ENCODE results near the gene STK32A. TPM values are rescaled to one million over a fixed set of nuclear protein-coding genes. Genes with fewer than 3 reads are reported as not detected.

Gene STK32A
- total RNA-seq, 4 donors from 2014 or later, result 9.6 to 35.2 (median 14.8) TPM

DNA sequence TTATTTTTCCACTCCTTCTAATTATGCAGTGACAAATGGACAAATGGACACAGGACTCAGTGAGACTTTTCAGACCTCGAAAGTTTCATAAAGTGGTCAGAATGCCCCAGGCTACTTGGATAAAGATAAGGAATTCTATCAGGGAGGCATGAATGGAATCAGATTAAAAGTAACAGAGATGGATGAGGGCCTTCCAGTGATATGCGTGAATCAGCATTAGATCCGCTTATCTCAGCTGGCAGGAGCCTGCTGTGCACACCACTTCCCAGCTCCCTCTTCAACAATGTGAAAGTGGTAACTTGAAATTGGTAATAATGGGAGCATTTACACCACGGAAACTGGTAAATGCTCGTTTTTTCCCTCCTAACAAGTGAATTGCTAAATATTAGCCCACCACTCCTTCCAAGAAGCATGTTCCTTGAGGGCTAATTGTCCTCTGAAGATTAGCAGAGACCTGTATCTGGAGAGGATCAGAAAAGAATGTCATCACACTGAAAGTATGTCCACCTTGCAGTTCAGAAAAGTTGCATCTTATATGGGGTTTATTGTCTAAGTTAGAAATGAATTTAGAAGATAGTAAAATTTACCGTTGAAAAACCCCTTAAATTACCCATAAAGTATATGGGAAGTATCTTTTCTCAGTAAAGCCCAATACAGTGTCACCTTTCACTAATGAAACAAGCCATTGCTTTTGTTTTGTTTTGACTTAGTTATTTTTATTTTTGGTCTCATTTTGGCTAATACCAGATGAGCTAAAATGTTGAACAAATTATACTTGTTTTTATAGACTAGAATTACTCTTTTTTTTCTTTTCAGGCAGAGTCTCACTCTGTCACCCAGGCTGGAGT is 149.7 kb downstream of the STK32A start:
- Histone ChIP-seq H3K27ac (no peak overlapping the region), H3K4me1 (no peaks in the 10 kb centered on the region), H3K4me3 (no peak overlapping the region), H3K9me3 (no peaks in the 10 kb centered on the region), H3K27me3 (no peaks in the 10 kb centered on the region), H3K36me3 (no peaks in the 10 kb centered on the region)
- WGBS, 2 donors, result 66 to 72% methylated on average over 6 of the region's 6 CpGs
- TF ChIP-seq, protein P1, sequence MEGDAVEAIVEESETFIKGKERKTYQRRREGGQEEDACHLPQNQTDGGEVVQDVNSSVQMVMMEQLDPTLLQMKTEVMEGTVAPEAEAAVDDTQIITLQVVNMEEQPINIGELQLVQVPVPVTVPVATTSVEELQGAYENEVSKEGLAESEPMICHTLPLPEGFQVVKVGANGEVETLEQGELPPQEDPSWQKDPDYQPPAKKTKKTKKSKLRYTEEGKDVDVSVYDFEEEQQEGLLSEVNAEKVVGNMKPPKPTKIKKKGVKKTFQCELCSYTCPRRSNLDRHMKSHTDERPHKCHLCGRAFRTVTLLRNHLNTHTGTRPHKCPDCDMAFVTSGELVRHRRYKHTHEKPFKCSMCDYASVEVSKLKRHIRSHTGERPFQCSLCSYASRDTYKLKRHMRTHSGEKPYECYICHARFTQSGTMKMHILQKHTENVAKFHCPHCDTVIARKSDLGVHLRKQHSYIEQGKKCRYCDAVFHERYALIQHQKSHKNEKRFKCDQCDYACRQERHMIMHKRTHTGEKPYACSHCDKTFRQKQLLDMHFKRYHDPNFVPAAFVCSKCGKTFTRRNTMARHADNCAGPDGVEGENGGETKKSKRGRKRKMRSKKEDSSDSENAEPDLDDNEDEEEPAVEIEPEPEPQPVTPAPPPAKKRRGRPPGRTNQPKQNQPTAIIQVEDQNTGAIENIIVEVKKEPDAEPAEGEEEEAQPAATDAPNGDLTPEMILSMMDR (IDR thresholded peaks at IDR 0.05), result no peak
- TF ChIP-seq POLR2A (IDR thresholded peaks at IDR 0.05) (no peak), EP300 (IDR thresholded peaks at IDR 0.05) (no peak)
- DNase-seq (ENCODE audit: low spot score in 2 of 2), result no peak

DNA sequence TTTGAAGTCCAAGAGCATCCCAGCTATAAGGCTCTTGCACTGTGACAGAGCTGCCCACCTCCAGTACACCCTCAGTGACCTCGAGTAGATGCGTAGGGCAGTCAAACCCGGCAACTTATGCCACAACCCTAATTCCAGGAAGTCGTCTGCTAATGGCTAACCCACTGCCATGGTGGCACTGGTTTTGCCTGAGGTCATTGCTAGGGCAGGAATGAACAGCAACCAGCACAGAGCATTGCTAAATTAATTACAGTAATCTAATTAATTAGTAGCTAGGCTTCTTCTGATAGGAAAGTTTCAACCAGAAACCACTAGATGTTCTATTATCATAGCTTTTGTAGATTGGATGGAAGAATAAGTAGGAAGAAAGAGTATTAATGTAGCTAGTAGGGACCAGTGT is 152.3 kb downstream of the STK32A start:
- 71 to 74% methylated on average over 4 of the region's 4 CpGs for WGBS, 2 donors
- Histone ChIP-seq H3K9me3 (no peaks in the 10 kb centered on the region), H3K4me1 (peaks cover 0 to 4% (median 0%) of the 10 kb centered on the region in 4 donors), H3K27me3 (no peaks in the 10 kb centered on the region), H3K36me3 (no peaks in the 10 kb centered on the region), H3K27ac (no peak overlapping the region), H3K4me3 (no peak overlapping the region)
- no peak for DNase-seq (ENCODE audit: low spot score in 2 of 2)
- TF ChIP-seq, protein P1 (IDR thresholded peaks at IDR 0.05), result no peak
- no peak for TF ChIP-seq EP300 (IDR thresholded peaks at IDR 0.05)
- no peak for TF ChIP-seq POLR2A (IDR thresholded peaks at IDR 0.05)

DNA sequence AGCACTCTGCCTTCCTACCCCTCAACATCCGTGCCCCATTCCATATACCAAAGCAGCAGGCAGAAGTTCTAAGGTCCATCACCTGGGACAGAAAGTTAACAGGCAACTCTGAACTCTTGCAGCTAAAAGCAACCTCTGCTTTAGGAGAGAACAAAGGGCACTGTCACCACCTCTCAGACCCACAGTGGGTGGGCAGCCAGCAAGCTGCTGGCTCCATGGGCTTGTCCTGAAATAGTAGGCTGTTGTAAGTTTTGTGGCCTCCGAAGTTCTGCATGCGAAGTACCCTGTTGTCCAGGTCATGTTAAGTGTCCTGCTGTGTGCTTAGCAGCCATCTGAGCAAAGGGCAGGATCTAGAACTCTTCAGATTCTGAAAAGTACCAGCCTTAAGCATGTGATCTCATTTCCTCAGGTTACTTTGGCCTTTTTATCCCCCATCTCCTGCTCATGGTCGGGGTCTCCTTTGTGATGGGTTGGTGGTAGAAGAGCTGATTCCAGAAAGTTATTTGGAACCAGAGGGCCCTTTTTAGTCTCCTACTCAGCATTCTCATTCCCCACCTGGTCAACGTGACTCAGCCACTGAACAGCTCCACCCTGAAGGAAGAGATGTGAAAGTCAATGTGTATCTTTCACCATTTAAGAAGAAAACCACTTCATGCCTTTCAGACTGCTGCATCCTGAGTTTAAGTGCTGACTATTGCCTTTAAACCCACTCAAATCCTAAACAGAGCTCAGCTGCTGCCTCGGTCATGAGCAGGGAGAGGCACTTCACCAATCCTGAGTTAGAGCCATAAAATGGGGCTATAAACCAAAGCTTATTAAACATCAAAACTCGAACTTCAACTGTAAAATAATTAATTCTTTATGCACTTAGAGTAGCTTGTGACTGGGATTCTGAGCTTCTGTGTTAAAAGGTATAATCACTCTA is 153.6 kb downstream of the STK32A start:
- no peaks in the 10 kb centered on the region for H3K9me3 ChIP-seq
- peaks cover 0 to 4% (median 0%) of the 10 kb centered on the region in 4 donors for H3K4me1 ChIP-seq
- DNase-seq (ENCODE audit: low spot score in 2 of 2), result no peak
- 54 to 63% methylated on average over 7 of the region's 7 CpGs for WGBS, 2 donors
- no peaks in the 10 kb centered on the region for H3K27me3 ChIP-seq
- TF ChIP-seq POLR2A (IDR thresholded peaks at IDR 0.05) (no peak), EP300 (IDR thresholded peaks at IDR 0.05) (no peak)
- TF ChIP-seq, protein P1 (IDR thresholded peaks at IDR 0.05), result no peak
- no peak overlapping the region for H3K27ac ChIP-seq
- H3K36me3 ChIP-seq, result peaks cover 0 to 4% (median 0%) of the 10 kb centered on the region in 3 donors
- H3K4me3 ChIP-seq, result no peak overlapping the region

DNA sequence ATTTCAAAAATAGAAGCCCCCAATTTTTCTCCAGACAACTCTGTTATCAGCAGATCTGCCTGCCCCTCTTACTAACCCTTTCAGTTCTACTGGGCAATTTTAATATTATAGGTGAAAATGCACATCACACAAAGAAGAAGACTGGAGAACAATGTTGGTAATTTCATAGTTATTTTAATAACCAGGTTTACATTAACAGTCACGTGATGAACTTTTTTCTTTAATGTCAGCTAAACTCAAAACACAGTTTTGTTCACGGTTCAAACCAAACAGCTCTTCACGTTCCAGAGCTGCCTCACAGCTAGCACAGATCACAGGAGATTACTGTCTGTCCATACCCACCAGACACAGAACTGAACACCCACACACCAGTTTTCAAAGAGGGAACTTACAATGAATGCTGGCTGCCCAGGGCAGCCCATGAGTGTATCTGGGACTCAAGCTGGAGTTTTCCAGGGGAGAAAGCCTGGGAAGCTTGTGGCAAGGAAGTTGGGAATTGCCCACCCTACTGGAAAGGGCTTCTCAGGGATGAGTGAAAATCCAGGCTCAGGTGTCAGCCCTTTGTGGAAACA is 155.9 kb downstream of the STK32A start:
- WGBS, 2 donors, result 29 to 33% methylated on average over 3 of the region's 3 CpGs
- TF ChIP-seq POLR2A (IDR thresholded peaks at IDR 0.05), result no peak
- no peak for TF ChIP-seq EP300 (IDR thresholded peaks at IDR 0.05)
- TF ChIP-seq, protein P1 (IDR thresholded peaks at IDR 0.05), result no peak
- H3K27me3 ChIP-seq, result no peaks in the 10 kb centered on the region
- H3K4me3 ChIP-seq, result no peak overlapping the region
- no peak for DNase-seq (ENCODE audit: low spot score in 2 of 2)
- peaks cover 0 to 10% (median 0%) of the 10 kb centered on the region in 4 donors for H3K4me1 ChIP-seq
- H3K27ac ChIP-seq, result peak overlapping the region in 1 of 4 donors; percentile 14
- H3K36me3 ChIP-seq, result peaks cover 0 to 10% (median 0%) of the 10 kb centered on the region in 3 donors
- no peaks in the 10 kb centered on the region for H3K9me3 ChIP-seq

Measured in tibial nerve (tissue), 4 donors.